Liver (tissue), 9 donors: Measurements from ENCODE around the gene MOK. TPM values are rescaled to one million over a fixed set of nuclear protein-coding genes. Genes with fewer than 3 reads are reported as not detected.

Experiments used
- DNase-seq: peaks from one replicate; pipeline ENCODE4 v3.0.0-alpha.2; 2017; ENCODE audit warnings: low spot score
- H3K27ac ChIP-seq, 2 donors: one replicate each; pipeline ENCODE4 v1.7.0; 2013; ENCODE audit warnings: inconsistent platforms in 2 of 2, low read length in 2 of 2, control low read depth in 1 of 2, low read depth in 1 of 2, mild to moderate bottlenecking in 1 of 2
- H3K27me3 ChIP-seq, 4 donors: one replicate each; pipeline versions ENCODE4 v1.6.1 to v1.7.0; 2013; ENCODE audit warnings: low read length in 3 of 4, inconsistent platforms in 1 of 4, mild to moderate bottlenecking in 1 of 4, moderate library complexity in 1 of 4; ENCODE audit not compliant: control insufficient read depth in 4 of 4, insufficient read depth in 4 of 4
- H3K36me3 ChIP-seq, 4 donors: one replicate each; pipeline versions ENCODE4 v1.6.1 to v1.7.0; 2013; ENCODE audit warnings: low read length in 3 of 4, mild to moderate bottlenecking in 3 of 4, low read depth in 1 of 4, moderate library complexity in 1 of 4; ENCODE audit not compliant: control insufficient read depth in 4 of 4, insufficient read depth in 3 of 4
- H3K4me1 ChIP-seq, 4 donors: one replicate each; pipeline versions ENCODE4 v1.6.1 to v1.7.0; 2013; ENCODE audit warnings: low read length in 3 of 4, mild to moderate bottlenecking in 3 of 4, moderate library complexity in 1 of 4; ENCODE audit not compliant: control insufficient read depth in 4 of 4, insufficient read depth in 4 of 4
- H3K4me3 ChIP-seq, 3 donors: one replicate each; pipeline versions ENCODE4 v1.6.1 to v1.7.0; 2013; ENCODE audit warnings: low read length in 3 of 3, control low read depth in 1 of 3, low read depth in 1 of 3, mild to moderate bottlenecking in 1 of 3
- H3K9ac ChIP-seq, 2 donors: one replicate each; pipeline ENCODE4 v1.7.0; 2013; ENCODE audit warnings: low read length in 2 of 2, mild to moderate bottlenecking in 2 of 2, moderate library complexity in 2 of 2, control low read depth in 1 of 2, low read depth in 1 of 2
- H3K9me3 ChIP-seq, 4 donors: one replicate each; pipeline versions ENCODE4 v1.6.1 to v1.7.0; 2013; ENCODE audit warnings: low read length in 3 of 4; ENCODE audit not compliant: control insufficient read depth in 4 of 4
- EGR1 ChIP-seq, 2 donors: IDR thresholded peaks; 2 replicates each; pipeline ENCODE4 v1.6.1; 2016 to 2018; ENCODE audit warnings: antibody characterized with exemption in 2 of 2, low read depth in 2 of 2
- FOXA1 ChIP-seq: IDR thresholded peaks from 2 replicates; pipeline ENCODE4 v1.6.1; 2016; ENCODE audit warnings: antibody characterized with exemption
- FOXA2 ChIP-seq: IDR thresholded peaks from 2 replicates; pipeline ENCODE4 v1.6.1; 2016; ENCODE audit warnings: antibody characterized with exemption
- GABPA ChIP-seq, 2 donors: IDR thresholded peaks in 1 of 2; conservative IDR thresholded peaks in 1 of 2; 2 replicates each; pipeline ENCODE4 v1.6.1; 2016; ENCODE audit warnings: antibody characterized with exemption in 2 of 2, mild to moderate bottlenecking in 1 of 2, moderate library complexity in 1 of 2
- HNF4A ChIP-seq, 2 donors: conservative IDR thresholded peaks; 2 replicates each; pipeline ENCODE4 v1.6.1; 2016; ENCODE audit warnings: antibody characterized with exemption in 2 of 2, mild to moderate bottlenecking in 2 of 2
- HNF4G ChIP-seq: IDR thresholded peaks from 2 replicates; pipeline ENCODE4 v1.6.1; 2016; ENCODE audit warnings: antibody characterized with exemption
- JUND ChIP-seq, 2 donors: IDR thresholded peaks; 2 replicates each; pipeline ENCODE4 v1.6.1; 2016; ENCODE audit warnings: antibody characterized with exemption in 2 of 2
- NR2F2 ChIP-seq: IDR thresholded peaks from 2 replicates; pipeline ENCODE4 v1.6.1; 2016; ENCODE audit warnings: antibody characterized with exemption
- RAD21 ChIP-seq, 2 donors: IDR thresholded peaks; 2 replicates each; pipeline ENCODE4 v1.6.1; 2016; ENCODE audit warnings: antibody characterized with exemption in 2 of 2, mild to moderate bottlenecking in 2 of 2
- RXRA ChIP-seq, 2 donors: IDR thresholded peaks; 2 replicates each; pipeline ENCODE4 v1.6.1; 2017 to 2018; ENCODE audit warnings: antibody characterized with exemption in 2 of 2, mild to moderate bottlenecking in 1 of 2
- SP1 ChIP-seq: IDR thresholded peaks from 2 replicates; pipeline ENCODE4 v1.6.1; 2018; ENCODE audit warnings: antibody characterized with exemption, mild to moderate bottlenecking
- TAF1 ChIP-seq: conservative IDR thresholded peaks from 2 replicates; pipeline ENCODE4 v1.6.1; 2016; ENCODE audit warnings: antibody characterized with exemption, mild to moderate bottlenecking
- YY1 ChIP-seq: IDR thresholded peaks from 2 replicates; pipeline ENCODE4 v1.6.1; 2016; ENCODE audit warnings: antibody characterized with exemption, mild to moderate bottlenecking
- WGBS: extraction: QIAGEN DNeasy Blood & Tissue Kit; methylation state at CpG from one replicate; pipeline ENCODE4 v1.1.7; 2013; 5-methylcytosine and 5-hydroxymethylcytosine counted together
- polyA plus RNA-seq, 2 donors: library from polyadenylated mRNA; stranded (reverse) in 1 of 2; unstranded in 1 of 2; fragments of 200-250 nt in 1 of 2; fragments of >200 nt in 1 of 2; fragmentation: Nextera tagmentation in 1 of 2; extraction: Ambion mirVana in 1 of 2; gene quantifications; one replicate each; pipeline versions ENCODE4 v1.2.1 to v1.2.3, GENCODE V29; 2013 to 2015
- total RNA-seq, 2 donors: library from RNA; depleted of rRNA; stranded (reverse); fragments of >200 nt; gene quantifications; one replicate each; pipeline ENCODE4 v1.2.3, GENCODE V29; 2014
- TF ChIP-seq, protein P1 (sequence below): IDR thresholded peaks from 2 replicates; pipeline ENCODE4 v1.6.1; 2016; ENCODE audit warnings: antibody characterized with exemption, mild to moderate bottlenecking
- TF ChIP-seq, protein P2 (sequence below): IDR thresholded peaks from 2 replicates; pipeline ENCODE4 v1.6.1; 2016; ENCODE audit warnings: antibody characterized with exemption
- TF ChIP-seq, protein P3 (sequence below): fragments of 150-350 bp; IDR thresholded peaks from 2 replicates; pipeline ENCODE4 v1.5.1; 2017; ENCODE audit warnings: improper control_type of control experiment, low read depth, low read length; ENCODE audit not compliant: missing input control
- TF ChIP-seq, protein P4 (sequence below): IDR thresholded peaks from 2 replicates; pipeline ENCODE4 v1.6.1; 2016; ENCODE audit warnings: antibody characterized with exemption
- donor health status: healthy.
- donor health status: healthy.
- donor health status: healthy.
- donor health status: healthy.
- donor health status: healthy.

MOK gene
- total and polyA plus RNA-seq, 4 donors, result 2.4 to 6.4 (median 2.9) TPM

DNA sequence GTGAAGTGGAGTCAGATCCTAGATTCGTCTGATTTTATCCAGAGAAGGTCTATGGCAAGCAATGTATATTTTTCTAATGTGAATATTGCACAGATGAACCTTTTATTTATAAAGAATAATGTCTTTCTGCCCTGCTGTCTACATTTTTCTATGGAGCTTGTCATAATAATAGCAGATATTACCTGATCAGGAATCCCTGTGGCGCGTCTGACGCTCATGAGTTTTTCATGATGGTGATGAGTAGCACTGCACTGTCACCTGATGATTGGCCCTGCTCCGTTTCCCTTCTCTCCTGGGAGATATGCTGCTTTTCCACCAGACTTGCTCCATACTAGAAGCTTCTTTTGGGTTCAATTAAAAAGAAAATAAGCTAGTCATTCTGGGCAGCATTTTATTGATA is 37.3 kb upstream of the MOK start:
- Histone ChIP-seq H3K27ac (no peak overlapping the region), H3K36me3 (peaks cover 15 to 56% (median 28%) of the 10 kb centered on the region in 4 donors), H3K4me3 (no peak overlapping the region), H3K27me3 (no peaks in the 10 kb centered on the region), H3K4me1 (no peaks in the 10 kb centered on the region), H3K9ac (no peak overlapping the region), H3K9me3 (no peaks in the 10 kb centered on the region)
- no peak for DNase-seq
- TF ChIP-seq, protein P1, sequence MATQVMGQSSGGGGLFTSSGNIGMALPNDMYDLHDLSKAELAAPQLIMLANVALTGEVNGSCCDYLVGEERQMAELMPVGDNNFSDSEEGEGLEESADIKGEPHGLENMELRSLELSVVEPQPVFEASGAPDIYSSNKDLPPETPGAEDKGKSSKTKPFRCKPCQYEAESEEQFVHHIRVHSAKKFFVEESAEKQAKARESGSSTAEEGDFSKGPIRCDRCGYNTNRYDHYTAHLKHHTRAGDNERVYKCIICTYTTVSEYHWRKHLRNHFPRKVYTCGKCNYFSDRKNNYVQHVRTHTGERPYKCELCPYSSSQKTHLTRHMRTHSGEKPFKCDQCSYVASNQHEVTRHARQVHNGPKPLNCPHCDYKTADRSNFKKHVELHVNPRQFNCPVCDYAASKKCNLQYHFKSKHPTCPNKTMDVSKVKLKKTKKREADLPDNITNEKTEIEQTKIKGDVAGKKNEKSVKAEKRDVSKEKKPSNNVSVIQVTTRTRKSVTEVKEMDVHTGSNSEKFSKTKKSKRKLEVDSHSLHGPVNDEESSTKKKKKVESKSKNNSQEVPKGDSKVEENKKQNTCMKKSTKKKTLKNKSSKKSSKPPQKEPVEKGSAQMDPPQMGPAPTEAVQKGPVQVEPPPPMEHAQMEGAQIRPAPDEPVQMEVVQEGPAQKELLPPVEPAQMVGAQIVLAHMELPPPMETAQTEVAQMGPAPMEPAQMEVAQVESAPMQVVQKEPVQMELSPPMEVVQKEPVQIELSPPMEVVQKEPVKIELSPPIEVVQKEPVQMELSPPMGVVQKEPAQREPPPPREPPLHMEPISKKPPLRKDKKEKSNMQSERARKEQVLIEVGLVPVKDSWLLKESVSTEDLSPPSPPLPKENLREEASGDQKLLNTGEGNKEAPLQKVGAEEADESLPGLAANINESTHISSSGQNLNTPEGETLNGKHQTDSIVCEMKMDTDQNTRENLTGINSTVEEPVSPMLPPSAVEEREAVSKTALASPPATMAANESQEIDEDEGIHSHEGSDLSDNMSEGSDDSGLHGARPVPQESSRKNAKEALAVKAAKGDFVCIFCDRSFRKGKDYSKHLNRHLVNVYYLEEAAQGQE, result no peak
- WGBS, result 96% methylated on average over 5 of the region's 5 CpGs

DNA sequence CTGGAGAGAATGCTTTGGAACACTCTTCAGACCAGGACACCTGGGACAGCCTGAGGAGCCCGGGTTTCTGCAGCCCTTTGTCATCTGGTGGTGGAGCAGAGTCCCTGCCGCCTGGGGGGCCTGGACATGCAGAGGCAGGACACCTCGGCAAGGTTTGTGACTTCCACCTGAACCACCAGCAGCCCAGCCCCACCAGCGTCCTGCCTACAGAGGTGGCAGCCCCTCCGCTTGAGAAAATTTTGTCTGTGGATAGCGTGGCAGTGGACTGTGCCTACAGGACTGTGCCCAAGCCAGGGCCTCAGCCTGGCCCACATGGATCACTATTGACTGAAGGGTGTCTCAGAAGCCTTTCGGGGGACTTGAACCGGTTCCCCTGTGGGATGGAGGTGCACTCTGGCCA is 36.6 kb upstream of the MOK start:
- Histone ChIP-seq H3K9me3 (no peaks in the 10 kb centered on the region), H3K36me3 (peaks cover 13 to 49% (median 25%) of the 10 kb centered on the region in 4 donors), H3K9ac (no peak overlapping the region), H3K4me3 (no peak overlapping the region), H3K27ac (no peak overlapping the region), H3K27me3 (no peaks in the 10 kb centered on the region), H3K4me1 (no peaks in the 10 kb centered on the region)
- 96% methylated on average over 8 of the region's 8 CpGs for WGBS
- DNase-seq, result no peak
- TF ChIP-seq TAF1 (no peak), YY1 (no peak), HNF4A (conservative IDR thresholded peaks at IDR 0.05) (no peak), GABPA (IDR thresholded peaks at IDR 0.05 in 1 of 2, conservative IDR thresholded peaks at IDR 0.05 in 1 of 2) (no peak), RAD21 (IDR thresholded peaks at IDR 0.05) (no peak), FOXA2 (no peak), EGR1 (IDR thresholded peaks at IDR 0.05; ENCODE audit: low read depth in 2 of 2) (no peak), SP1 (no peak), JUND (IDR thresholded peaks at IDR 0.05) (no peak), RXRA (IDR thresholded peaks at IDR 0.05) (no peak), HNF4G (no peak), NR2F2 (no peak), FOXA1 (no peak)
- TF ChIP-seq, protein P2, sequence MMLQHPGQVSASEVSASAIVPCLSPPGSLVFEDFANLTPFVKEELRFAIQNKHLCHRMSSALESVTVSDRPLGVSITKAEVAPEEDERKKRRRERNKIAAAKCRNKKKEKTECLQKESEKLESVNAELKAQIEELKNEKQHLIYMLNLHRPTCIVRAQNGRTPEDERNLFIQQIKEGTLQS, result no peak
- TF ChIP-seq, protein P1, result no peak
- TF ChIP-seq, protein P3, sequence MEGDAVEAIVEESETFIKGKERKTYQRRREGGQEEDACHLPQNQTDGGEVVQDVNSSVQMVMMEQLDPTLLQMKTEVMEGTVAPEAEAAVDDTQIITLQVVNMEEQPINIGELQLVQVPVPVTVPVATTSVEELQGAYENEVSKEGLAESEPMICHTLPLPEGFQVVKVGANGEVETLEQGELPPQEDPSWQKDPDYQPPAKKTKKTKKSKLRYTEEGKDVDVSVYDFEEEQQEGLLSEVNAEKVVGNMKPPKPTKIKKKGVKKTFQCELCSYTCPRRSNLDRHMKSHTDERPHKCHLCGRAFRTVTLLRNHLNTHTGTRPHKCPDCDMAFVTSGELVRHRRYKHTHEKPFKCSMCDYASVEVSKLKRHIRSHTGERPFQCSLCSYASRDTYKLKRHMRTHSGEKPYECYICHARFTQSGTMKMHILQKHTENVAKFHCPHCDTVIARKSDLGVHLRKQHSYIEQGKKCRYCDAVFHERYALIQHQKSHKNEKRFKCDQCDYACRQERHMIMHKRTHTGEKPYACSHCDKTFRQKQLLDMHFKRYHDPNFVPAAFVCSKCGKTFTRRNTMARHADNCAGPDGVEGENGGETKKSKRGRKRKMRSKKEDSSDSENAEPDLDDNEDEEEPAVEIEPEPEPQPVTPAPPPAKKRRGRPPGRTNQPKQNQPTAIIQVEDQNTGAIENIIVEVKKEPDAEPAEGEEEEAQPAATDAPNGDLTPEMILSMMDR, result no peak
- TF ChIP-seq, protein P4, sequence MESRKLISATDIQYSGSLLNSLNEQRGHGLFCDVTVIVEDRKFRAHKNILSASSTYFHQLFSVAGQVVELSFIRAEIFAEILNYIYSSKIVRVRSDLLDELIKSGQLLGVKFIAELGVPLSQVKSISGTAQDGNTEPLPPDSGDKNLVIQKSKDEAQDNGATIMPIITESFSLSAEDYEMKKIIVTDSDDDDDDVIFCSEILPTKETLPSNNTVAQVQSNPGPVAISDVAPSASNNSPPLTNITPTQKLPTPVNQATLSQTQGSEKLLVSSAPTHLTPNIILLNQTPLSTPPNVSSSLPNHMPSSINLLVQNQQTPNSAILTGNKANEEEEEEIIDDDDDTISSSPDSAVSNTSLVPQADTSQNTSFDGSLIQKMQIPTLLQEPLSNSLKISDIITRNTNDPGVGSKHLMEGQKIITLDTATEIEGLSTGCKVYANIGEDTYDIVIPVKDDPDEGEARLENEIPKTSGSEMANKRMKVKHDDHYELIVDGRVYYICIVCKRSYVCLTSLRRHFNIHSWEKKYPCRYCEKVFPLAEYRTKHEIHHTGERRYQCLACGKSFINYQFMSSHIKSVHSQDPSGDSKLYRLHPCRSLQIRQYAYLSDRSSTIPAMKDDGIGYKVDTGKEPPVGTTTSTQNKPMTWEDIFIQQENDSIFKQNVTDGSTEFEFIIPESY, result no peak
